B cell (primary cell): ENCODE data around the gene TMBIM1.

Source experiments
- EZH2 ChIP-seq: IDR thresholded peaks from 2 replicates; pipeline ENCODE4 v1.6.1; 2012; ENCODE audit warnings: borderline replicate concordance, low read depth, mild to moderate bottlenecking, moderate library complexity, low read length; ENCODE audit not compliant: insufficient read depth, poor library complexity, severe bottlenecking
- TF ChIP-seq, protein P1 (sequence below): fragments of 200-600 bp; IDR thresholded peaks from one replicate; pipeline ENCODE4 v1.8.0; 2022; ENCODE audit warnings: antibody characterized with exemption, mild to moderate bottlenecking

DNA sequence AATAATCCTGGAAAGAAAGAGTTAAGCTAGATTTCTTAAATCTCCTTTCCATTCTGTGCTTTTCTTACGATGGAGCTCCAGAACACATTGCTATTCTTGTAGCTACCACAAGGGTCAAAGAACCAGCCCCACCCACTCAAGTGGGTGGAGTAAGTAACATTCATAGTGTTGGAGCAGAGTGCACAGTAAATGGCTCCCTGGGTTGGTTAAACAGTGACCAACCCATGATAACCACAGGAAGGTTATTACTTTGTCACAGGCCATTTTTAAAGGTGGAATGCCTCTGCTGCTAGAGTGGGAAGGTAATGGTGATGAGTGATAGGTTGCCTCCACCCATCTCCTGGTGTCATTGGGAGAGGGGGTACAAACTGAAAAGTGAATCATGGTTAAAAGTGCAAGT lies 61.4 kb downstream of the TMBIM1 start:
- TF ChIP-seq, protein P1, sequence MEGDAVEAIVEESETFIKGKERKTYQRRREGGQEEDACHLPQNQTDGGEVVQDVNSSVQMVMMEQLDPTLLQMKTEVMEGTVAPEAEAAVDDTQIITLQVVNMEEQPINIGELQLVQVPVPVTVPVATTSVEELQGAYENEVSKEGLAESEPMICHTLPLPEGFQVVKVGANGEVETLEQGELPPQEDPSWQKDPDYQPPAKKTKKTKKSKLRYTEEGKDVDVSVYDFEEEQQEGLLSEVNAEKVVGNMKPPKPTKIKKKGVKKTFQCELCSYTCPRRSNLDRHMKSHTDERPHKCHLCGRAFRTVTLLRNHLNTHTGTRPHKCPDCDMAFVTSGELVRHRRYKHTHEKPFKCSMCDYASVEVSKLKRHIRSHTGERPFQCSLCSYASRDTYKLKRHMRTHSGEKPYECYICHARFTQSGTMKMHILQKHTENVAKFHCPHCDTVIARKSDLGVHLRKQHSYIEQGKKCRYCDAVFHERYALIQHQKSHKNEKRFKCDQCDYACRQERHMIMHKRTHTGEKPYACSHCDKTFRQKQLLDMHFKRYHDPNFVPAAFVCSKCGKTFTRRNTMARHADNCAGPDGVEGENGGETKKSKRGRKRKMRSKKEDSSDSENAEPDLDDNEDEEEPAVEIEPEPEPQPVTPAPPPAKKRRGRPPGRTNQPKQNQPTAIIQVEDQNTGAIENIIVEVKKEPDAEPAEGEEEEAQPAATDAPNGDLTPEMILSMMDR, result peak; percentile 42
- TF ChIP-seq EZH2, result no peak
